Measurements from ENCODE around the gene TMEM109. TPM values are rescaled to one million over a fixed set of nuclear protein-coding genes. Genes with fewer than 3 reads are reported as not detected.

TMEM109 gene
- total RNA-seq, 1 donor from 2014 or later: 117 TPM

- DNase-seq (no peak), ATAC-seq (ENCODE audit: low read depth) (no peak)
- Mint-ChIP-seq H3K36me3 (ENCODE audit: low read depth) (peaks cover under 1% of the 10 kb centered on the region), H3K27ac (no peak overlapping the region), H3K4me3 (no peak overlapping the region), H3K4me1 (peaks cover 57% of the 10 kb centered on the region), H3K27me3 (peaks cover 4% of the 10 kb centered on the region), H3K9me3 (no peaks in the 10 kb centered on the region)
- TF ChIP-seq CTCF (IDR thresholded peaks at IDR 0.05): no peak
- ChIA-PET POLR2A (interaction anchor here (0.6 to 10.8 kb wide), 4 partner anchors 13 to 251 kb away, joined by 3 to 191 read pairs (median 9); partner anchors contain the start of gene TMEM109), CTCF (interaction anchor here (1.3 kb wide), 1 partner anchor 13 kb away, joined by 4 read pairs; no protein-coding TSS in a partner anchor)
- intact Hi-C loops (cut with micrococcal nuclease): no loop called here
These were observed 14.6 kb downstream of the TMEM109 start for GRCh38 chr11:60928563-60929001.

- DNase-seq (no peak), ATAC-seq (ENCODE audit: low read depth) (no peak)
- no peak for TF ChIP-seq CTCF (IDR thresholded peaks at IDR 0.05)
- ChIA-PET CTCF (no interaction called here), POLR2A (interaction anchor here (10.8 kb wide), 1 partner anchor 14 kb away, joined by 191 read pairs; the partner anchor contains the start of gene TMEM109)
- H3K4me1 Mint-ChIP-seq: peaks cover 59% of the 10 kb centered on the region
- no peaks in the 10 kb centered on the region for H3K36me3 Mint-ChIP-seq (ENCODE audit: low read depth)
- intact Hi-C loops (cut with micrococcal nuclease): no loop called here
- H3K4me3 Mint-ChIP-seq: no peak overlapping the region
- no peaks in the 10 kb centered on the region for H3K9me3 Mint-ChIP-seq
- H3K27me3 Mint-ChIP-seq: peaks cover 4% of the 10 kb centered on the region
- H3K27ac Mint-ChIP-seq: peak overlapping the region; percentile 19
These were observed 15.8 kb downstream of the TMEM109 start for GRCh38 chr11:60929764-60930163.

GRCh38 chr11:60930394-60930793 is 16.4 kb downstream of the TMEM109 start:
- ATAC-seq (ENCODE audit: low read depth) (no peak), DNase-seq (no peak)
- Mint-ChIP-seq H3K36me3 (ENCODE audit: low read depth) (no peaks in the 10 kb centered on the region), H3K9me3 (no peaks in the 10 kb centered on the region), H3K4me1 (peaks cover 53% of the 10 kb centered on the region), H3K27me3 (no peaks in the 10 kb centered on the region), H3K27ac (no peak overlapping the region), H3K4me3 (no peak overlapping the region)
- intact Hi-C loops (cut with micrococcal nuclease): no loop called here
- ChIA-PET POLR2A (interaction anchor here (10.8 kb wide), 1 partner anchor 15 kb away, joined by 191 read pairs; the partner anchor contains the start of gene TMEM109), CTCF (interaction anchor here (3.5 kb wide), 1 partner anchor 15 kb away, joined by 33 read pairs; no protein-coding TSS in a partner anchor)
- TF ChIP-seq CTCF (IDR thresholded peaks at IDR 0.05): no peak

GRCh38 chr11:60931917-60932316 is 18.0 kb downstream of the TMEM109 start:
- H3K9me3 Mint-ChIP-seq: no peaks in the 10 kb centered on the region
- H3K4me1 Mint-ChIP-seq: peaks cover 48% of the 10 kb centered on the region
- H3K36me3 Mint-ChIP-seq (ENCODE audit: low read depth): peaks cover 1% of the 10 kb centered on the region
- peak overlapping the region; percentile 89 for H3K27ac Mint-ChIP-seq
- no peak for TF ChIP-seq CTCF (IDR thresholded peaks at IDR 0.05)
- DNase-seq (peak; percentile 69), ATAC-seq (ENCODE audit: low read depth) (peak; percentile 74)
- intact Hi-C loops (cut with micrococcal nuclease): loop anchor here (1.0 to 2.0 kb wide), 5 partner anchors 12 to 139 kb away; partner anchors contain the start of gene SLC15A3
- ChIA-PET CTCF (interaction anchor here (0.7 to 3.5 kb wide), 9 partner anchors 13 to 117 kb away, joined by 3 to 33 read pairs (median 4); partner anchors contain the start of gene TMEM109), POLR2A (interaction anchor here (0.6 to 10.8 kb wide), 13 partner anchors 9 to 229 kb away, joined by 3 to 191 read pairs (median 5); partner anchors contain the start of genes SLC15A3, TMEM109, TMEM132A and VPS37C)
- peak overlapping the region; percentile 66 for H3K4me3 Mint-ChIP-seq
- H3K27me3 Mint-ChIP-seq: no peaks in the 10 kb centered on the region

GRCh38 chr11:60932605-60933356 is 18.8 kb downstream of the TMEM109 start:
- CTCF ChIA-PET: interaction anchor here (1.0 to 3.5 kb wide), 5 partner anchors 13 to 101 kb away, joined by 3 to 33 read pairs (median 5); partner anchors contain the start of gene TMEM109
- no peak for TF ChIP-seq CTCF (IDR thresholded peaks at IDR 0.05)
- Mint-ChIP-seq H3K4me3 (peak overlapping the region; percentile 66), H3K9me3 (no peaks in the 10 kb centered on the region), H3K36me3 (ENCODE audit: low read depth) (peaks cover 10% of the 10 kb centered on the region), H3K27me3 (no peaks in the 10 kb centered on the region), H3K4me1 (peaks cover 48% of the 10 kb centered on the region), H3K27ac (peak overlapping the region; percentile 89)
- ATAC-seq (ENCODE audit: low read depth) (peak; percentile 57), DNase-seq (no peak)
- intact Hi-C loops (cut with micrococcal nuclease): loop anchor here (1.0 to 2.0 kb wide), 5 partner anchors 12 to 138 kb away; partner anchors contain the start of gene SLC15A3
- POLR2A ChIA-PET: interaction anchor here (0.6 to 10.8 kb wide), 11 partner anchors 10 to 228 kb away, joined by 3 to 191 read pairs (median 6); partner anchors contain the start of genes SLC15A3, TMEM109, TMEM132A and VPS37C
